ENCODE measurements around the gene MAGEA1.

The MAGEA1 gene

DNA sequence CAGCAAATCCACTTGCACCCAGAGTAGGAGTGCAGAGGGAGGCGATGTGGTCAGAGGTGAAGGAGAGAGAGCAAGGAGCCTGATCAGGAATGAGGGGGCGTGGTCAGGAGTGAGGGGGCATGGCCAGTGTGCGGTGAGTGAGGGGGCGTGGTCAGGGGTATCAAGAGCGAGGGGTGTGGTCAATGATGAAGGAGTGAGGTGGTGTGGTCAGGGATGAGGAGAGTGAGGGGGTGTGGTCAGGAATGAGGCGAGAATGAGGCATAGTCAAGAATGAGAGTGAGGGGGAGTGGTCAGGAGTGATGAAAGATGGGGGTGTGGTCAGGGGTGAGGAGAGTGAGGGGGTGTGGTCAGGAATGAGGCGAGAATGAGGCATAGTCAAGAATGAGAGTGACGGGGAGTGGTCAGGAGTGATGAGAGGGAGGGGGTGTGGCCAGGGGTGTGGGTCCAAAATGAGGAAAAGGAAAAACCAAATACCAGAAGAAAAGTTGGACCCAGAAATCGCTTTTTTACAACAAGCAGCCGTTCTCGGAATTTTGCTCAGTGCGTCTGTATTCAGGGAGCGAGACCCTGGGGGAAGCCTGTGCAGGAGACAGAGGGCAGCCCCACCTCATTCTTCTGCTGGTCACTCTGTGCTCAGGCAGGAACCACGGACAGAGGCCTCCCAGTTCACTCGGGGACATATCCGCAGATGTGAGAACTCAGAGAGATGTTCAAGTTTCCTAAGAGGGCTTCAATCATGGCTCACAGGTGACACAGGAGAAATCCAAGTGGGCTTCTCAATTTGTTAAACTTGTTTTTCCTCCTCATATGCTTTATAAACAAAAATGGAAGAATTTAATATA lies 47.5 kb downstream of the MAGEA1 start:
- Histone ChIP-seq H3K79me2 (ENCODE audit: insufficient read depth, low read length) (no peaks in the 10 kb centered on the region), H3K27me3 (ENCODE audit: insufficient read depth, low read length) (no peaks in the 10 kb centered on the region), H2AFZ (ENCODE audit: low read length) (no peak overlapping the region), H3F3A (ENCODE audit: insufficient read depth, low read length) (no peaks in the 10 kb centered on the region), H3K9ac (ENCODE audit: low read length) (no peak overlapping the region), H3K4me1 (ENCODE audit: insufficient read depth, low read length, severe bottlenecking) (no peaks in the 10 kb centered on the region), H3K4me2 (ENCODE audit: low read length) (no peak overlapping the region), H3K4me3 (ENCODE audit: low read depth, low read length, poor library complexity, severe bottlenecking) (no peak overlapping the region), H3K9me3 (ENCODE audit: low read length) (no peaks in the 10 kb centered on the region), H3K27ac (ENCODE audit: low read depth, low read length, poor library complexity, severe bottlenecking) (no peak overlapping the region), H3K36me3 (ENCODE audit: insufficient read depth, low read length) (no peaks in the 10 kb centered on the region), H3K9me2 (ENCODE audit: low read depth, low read length) (no peaks in the 10 kb centered on the region), H4K20me1 (ENCODE audit: insufficient read depth, low read length) (no peaks in the 10 kb centered on the region)
- TF ChIP-seq, protein P1, sequence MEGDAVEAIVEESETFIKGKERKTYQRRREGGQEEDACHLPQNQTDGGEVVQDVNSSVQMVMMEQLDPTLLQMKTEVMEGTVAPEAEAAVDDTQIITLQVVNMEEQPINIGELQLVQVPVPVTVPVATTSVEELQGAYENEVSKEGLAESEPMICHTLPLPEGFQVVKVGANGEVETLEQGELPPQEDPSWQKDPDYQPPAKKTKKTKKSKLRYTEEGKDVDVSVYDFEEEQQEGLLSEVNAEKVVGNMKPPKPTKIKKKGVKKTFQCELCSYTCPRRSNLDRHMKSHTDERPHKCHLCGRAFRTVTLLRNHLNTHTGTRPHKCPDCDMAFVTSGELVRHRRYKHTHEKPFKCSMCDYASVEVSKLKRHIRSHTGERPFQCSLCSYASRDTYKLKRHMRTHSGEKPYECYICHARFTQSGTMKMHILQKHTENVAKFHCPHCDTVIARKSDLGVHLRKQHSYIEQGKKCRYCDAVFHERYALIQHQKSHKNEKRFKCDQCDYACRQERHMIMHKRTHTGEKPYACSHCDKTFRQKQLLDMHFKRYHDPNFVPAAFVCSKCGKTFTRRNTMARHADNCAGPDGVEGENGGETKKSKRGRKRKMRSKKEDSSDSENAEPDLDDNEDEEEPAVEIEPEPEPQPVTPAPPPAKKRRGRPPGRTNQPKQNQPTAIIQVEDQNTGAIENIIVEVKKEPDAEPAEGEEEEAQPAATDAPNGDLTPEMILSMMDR (IDR thresholded peaks at IDR 0.05; ENCODE audit: low read length) = no peak
- no peak for TF ChIP-seq EZH2 (IDR thresholded peaks at IDR 0.05; ENCODE audit: borderline replicate concordance, low read length)

All from OCI-LY1 (cell line).